ENCODE results near the gene PIGU. TPM values are rescaled to one million over a fixed set of nuclear protein-coding genes. Genes with fewer than 3 reads are reported as not detected.

Gene PIGU
- total RNA-seq, 1 donor from 2014 or later = 54.9 TPM

DNA sequence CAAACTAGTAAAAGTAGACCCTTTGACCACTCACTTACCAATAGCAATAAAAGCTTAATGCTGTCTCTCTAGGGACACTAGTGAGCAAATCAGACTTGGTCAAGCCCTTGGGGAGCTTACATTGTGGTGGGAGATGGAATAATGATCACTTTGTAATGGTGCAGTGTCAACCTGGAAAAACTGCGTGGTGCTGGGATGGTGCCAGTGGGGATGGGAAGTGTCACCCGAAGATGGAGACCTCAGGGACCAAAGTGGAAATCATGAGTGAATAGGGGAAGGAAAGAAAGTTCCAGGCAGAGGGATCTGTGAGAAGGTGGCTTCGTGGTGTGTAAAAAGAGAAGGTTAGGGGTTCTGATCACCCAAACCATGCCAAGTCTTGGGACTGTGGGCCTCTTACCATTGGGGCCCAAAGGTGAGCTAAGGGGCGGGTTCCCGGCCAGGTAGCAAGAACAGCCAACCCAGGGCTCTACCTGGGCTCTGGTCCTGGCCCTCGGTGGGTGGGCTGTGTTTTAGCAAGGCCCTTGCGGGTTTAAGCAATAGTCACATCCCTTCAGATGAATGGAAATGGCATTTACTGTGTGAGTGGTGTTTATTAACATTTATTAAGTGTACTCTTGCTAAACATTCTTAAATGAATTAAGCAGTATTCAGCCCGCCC lies 145.2 kb downstream of the PIGU start:
- H3K4me1 Mint-ChIP-seq = no peaks in the 10 kb centered on the region
- H3K27ac Mint-ChIP-seq (ENCODE audit: unreplicated experiment) = no peak overlapping the region
- H3K9me3 Mint-ChIP-seq = no peaks in the 10 kb centered on the region
- peaks cover 9% of the 10 kb centered on the region for H3K36me3 Mint-ChIP-seq (ENCODE audit: low read depth)
- no peaks in the 10 kb centered on the region for H3K27me3 Mint-ChIP-seq (ENCODE audit: low read depth)
- DNase-seq (ENCODE audit: low read depth, low spot score) = no peak
- no peak overlapping the region for H3K4me3 Mint-ChIP-seq
- TF ChIP-seq CTCF (conservative IDR thresholded peaks at IDR 0.05) = no peak

GRCh38 chr20:34530342-34530741 lies 146.6 kb downstream of the PIGU start:
- Mint-ChIP-seq H3K9me3 (no peaks in the 10 kb centered on the region), H3K4me1 (peaks cover 6% of the 10 kb centered on the region), H3K4me3 (no peak overlapping the region), H3K27ac (ENCODE audit: unreplicated experiment) (no peak overlapping the region), H3K36me3 (ENCODE audit: low read depth) (peaks cover 7% of the 10 kb centered on the region), H3K27me3 (ENCODE audit: low read depth) (no peaks in the 10 kb centered on the region)
- DNase-seq (ENCODE audit: low read depth, low spot score) = no peak
- TF ChIP-seq CTCF (conservative IDR thresholded peaks at IDR 0.05) = no peak

- Mint-ChIP-seq H3K27me3 (ENCODE audit: low read depth) (no peaks in the 10 kb centered on the region), H3K36me3 (ENCODE audit: low read depth) (peaks cover 5% of the 10 kb centered on the region), H3K9me3 (no peaks in the 10 kb centered on the region), H3K4me1 (peaks cover 12% of the 10 kb centered on the region), H3K4me3 (no peak overlapping the region), H3K27ac (ENCODE audit: unreplicated experiment) (no peak overlapping the region)
- DNase-seq (ENCODE audit: low read depth, low spot score) = no peak
- no peak for TF ChIP-seq CTCF (conservative IDR thresholded peaks at IDR 0.05)
Measured at GRCh38 chr20:34529742-34530141, 147.2 kb downstream of the PIGU start.

GRCh38 chr20:34528921-34529297 lies 148.0 kb downstream of the PIGU start:
- peaks cover 20% of the 10 kb centered on the region for H3K4me1 Mint-ChIP-seq
- H3K27me3 Mint-ChIP-seq (ENCODE audit: low read depth) = no peaks in the 10 kb centered on the region
- TF ChIP-seq CTCF (conservative IDR thresholded peaks at IDR 0.05) = peak; percentile 28
- no peaks in the 10 kb centered on the region for H3K9me3 Mint-ChIP-seq
- no peak for DNase-seq (ENCODE audit: low read depth, low spot score)
- no peak overlapping the region for H3K27ac Mint-ChIP-seq (ENCODE audit: unreplicated experiment)
- H3K4me3 Mint-ChIP-seq = no peak overlapping the region
- H3K36me3 Mint-ChIP-seq (ENCODE audit: low read depth) = no peaks in the 10 kb centered on the region

- Mint-ChIP-seq H3K27ac (ENCODE audit: unreplicated experiment) (no peak overlapping the region), H3K4me1 (peaks cover 35% of the 10 kb centered on the region), H3K27me3 (ENCODE audit: low read depth) (no peaks in the 10 kb centered on the region), H3K36me3 (ENCODE audit: low read depth) (peaks cover 2% of the 10 kb centered on the region), H3K9me3 (no peaks in the 10 kb centered on the region), H3K4me3 (no peak overlapping the region)
- TF ChIP-seq CTCF (conservative IDR thresholded peaks at IDR 0.05) = no peak
- no peak for DNase-seq (ENCODE audit: low read depth, low spot score)
Measured at GRCh38 chr20:34527016-34527415, 149.9 kb downstream of the PIGU start.

Data from neural crest cell (in vitro differentiated cells).